Stimulated activated CD4-positive, alpha-beta T cell treated with anti-CD3 and anti-CD28 coated beads, TNF-alpha, amount 100 ng/mL, for 48 hours (primary cell): Measurements from ENCODE around the gene SPDYE11.
"Not testable (repeated sequence)": the region's sequence is repeated elsewhere in the genome, so short reads cannot be mapped to it uniquely, and the experiment has no call there.

Experiments used
- DNase-seq, 3 donors: peaks; one replicate each; pipeline ENCODE4 v3.0.0-alpha.2; 2020; ENCODE audit warnings: low read depth in 3 of 3

Gene SPDYE11, protein sequence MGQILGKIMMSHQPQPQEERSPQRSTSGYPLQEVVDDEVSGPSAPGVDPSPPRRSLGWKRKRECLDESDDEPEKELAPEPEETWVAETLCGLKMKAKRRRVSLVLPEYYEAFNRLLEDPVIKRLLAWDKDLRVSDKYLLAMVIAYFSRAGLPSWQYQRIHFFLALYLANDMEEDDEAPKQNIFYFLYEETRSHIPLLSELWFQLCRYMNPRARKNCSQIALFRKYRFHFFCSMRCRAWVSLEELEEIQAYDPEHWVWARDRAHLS

DNA sequence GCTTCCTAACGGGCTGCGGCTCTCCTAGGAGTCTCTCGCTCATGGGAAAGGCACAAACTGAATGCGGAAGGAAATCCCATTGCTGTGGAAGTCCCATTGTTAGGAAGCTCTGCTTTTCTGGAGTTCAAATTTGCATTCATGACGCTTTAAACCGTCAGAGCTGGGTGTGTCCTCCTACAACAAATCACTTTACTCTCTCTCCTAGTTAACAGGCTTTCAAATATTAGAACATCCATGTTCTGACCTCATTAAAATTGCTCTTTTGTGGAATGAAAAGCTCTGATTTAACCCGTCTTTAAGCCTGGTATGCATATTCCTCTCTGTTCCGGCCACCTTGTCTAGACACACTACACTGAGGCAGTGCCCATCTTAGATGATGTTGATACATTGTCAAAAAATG is at the start of gene SPDYE11:
Gene SPDYE11, minus strand, starts transcription at position 101 of the 400 bp plus-strand sequence. CDS start 1,800 bp downstream, outside the sequence.
- not testable (repeated sequence) for DNase-seq

DNA sequence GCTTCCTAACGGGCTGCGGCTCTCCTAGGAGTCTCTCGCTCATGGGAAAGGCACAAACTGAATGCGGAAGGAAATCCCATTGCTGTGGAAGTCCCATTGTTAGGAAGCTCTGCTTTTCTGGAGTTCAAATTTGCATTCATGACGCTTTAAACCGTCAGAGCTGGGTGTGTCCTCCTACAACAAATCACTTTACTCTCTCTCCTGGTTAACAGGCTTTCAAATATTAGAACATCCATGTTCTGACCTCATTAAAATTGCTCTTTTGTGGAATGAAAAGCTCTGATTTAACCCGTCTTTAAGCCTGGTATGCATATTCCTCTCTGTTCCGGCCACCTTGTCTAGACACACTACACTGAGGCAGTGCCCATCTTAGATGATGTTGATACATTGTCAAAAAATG is 28.2 kb upstream of the SPDYE11 start, which contains the start of gene SPDYE9:
Gene SPDYE9, minus strand, starts transcription at position 101 of the 400 bp plus-strand sequence. CDS start 1,800 bp downstream, outside the sequence.
- not testable (repeated sequence) for DNase-seq

DNA sequence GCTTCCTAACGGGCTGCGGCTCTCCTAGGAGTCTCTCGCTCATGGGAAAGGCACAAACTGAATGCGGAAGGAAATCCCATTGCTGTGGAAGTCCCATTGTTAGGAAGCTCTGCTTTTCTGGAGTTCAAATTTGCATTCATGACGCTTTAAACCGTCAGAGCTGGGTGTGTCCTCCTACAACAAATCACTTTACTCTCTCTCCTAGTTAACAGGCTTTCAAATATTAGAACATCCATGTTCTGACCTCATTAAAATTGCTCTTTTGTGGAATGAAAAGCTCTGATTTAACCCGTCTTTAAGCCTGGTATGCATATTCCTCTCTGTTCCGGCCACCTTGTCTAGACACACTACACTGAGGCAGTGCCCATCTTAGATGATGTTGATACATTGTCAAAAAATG is 28.0 kb downstream of the SPDYE11 start, which contains the start of gene SPDYE8:
Gene SPDYE8, minus strand, starts transcription at position 101 of the 400 bp plus-strand sequence. CDS start 1,800 bp downstream, outside the sequence.
- DNase-seq, result not testable (repeated sequence)

DNA sequence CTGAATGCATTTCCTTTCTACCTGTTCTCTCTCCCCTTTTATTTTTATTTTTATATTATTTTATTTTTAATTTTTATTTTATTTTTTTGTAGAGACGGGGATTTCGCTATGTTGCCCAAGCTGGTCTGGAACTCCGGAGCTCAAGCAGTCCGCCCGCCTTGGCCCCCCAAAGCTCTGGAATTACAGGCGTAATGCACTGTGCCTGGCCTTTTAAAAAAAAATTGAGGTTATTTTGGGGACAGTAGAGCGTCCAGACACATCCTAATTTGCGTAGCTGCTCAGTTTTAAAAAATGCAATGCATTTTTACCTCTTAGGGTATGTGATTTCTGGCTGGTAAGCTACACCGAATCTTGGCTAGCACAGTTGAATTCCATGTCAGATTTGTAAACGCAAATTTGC is 51.2 kb downstream of the SPDYE11 start:
- DNase-seq, result not testable (repeated sequence)

DNA sequence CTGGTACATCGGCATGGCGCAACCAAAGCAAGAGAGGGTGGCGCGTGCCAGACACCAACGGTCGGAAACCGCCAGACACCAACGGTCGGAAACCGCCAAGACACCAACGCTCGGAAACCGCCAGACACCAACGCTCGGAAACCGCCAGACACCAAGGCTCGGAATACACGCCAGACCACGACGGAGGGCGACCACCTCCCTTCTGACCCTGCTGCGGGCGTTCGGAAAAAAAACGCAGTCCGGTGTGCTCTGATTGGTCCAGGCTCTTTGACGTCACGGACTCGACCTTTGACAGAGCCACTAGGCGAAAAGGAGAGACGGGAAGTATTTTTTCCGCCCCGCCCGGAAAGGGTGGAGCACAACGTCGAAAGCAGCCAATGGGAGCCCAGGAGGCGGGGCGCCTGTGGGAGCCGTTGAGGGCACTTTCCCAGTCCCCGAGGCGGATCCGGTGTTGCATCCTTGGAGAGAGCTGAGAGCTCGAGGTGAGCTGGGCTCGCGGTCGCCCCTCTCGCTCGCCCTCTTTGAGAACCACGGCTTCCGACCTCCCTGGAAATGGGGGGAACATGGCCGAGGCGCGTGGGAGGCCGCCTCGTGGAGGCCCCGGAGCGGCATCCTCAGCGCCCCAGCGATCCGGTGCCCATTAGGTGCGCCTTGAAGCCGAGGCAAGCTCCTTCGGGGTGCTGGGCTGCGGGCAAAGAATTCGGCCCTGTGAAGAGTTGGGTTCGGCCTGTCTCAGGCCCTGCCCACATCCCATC is 51.8 kb downstream of the SPDYE11 start:
- DNase-seq, result peak; percentile 75 to 88 (median 81)

DNA sequence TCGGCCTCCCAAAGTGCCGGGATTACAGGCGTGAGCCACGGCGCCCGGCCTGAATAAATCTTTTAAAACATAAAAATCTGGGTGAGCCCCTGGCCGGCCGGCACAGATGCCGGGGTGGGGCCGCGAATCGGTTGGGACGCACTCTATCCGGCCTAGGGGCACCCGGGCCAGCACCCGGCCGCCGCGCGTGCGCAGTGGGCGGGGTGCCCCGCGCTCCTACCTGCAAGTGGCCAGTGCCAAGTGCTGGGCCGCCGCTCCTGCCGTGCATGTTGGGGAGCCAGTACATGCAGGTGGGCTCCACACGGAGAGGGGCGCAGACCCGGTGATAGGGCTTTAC is 52.4 kb downstream of the SPDYE11 start:
- DNase-seq, result peak; percentile 41 to 63 (median 56)

DNA sequence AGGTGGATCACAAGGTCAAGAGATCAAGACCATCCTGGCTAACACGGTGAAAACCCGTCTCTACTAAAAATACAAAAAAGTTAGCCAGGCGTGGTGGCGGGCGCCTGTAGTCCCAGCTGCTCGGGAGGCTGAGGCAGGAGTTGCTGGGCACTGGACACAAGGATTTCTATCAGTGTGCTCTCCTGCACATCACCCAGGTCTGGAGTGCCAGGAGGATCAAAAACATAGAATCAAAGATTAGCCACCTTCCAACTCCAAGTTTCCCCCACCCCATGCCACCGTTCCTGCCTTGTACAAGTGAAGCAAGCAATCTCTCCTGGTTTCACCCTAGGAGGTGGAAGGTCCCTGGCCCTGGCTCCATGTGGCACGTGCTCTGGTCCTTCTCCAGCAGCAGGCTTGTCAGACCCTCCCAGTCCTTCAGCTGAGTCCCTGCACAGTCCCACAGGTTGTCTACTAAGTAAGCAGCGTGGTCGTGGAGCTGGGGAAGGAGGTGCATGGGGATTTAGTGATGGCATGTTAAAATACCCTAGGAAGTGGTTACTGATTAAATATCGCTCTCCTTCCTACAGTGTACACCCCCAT is 59.7 kb downstream of the SPDYE11 start:
- DNase-seq, result not testable (repeated sequence)
